Astrocyte of the cerebellum (primary cell): ENCODE measurements around the gene NTRK1.
A peak's percentile ranks its signal among the peaks of the same experiment; 100 is the strongest.

Source experiments
- DNase-seq: peaks from one replicate; pipeline ENCODE4 v3.0.0-alpha.2; 2011; ENCODE audit warnings: low read depth
- H3K4me3 ChIP-seq: 2 replicates; pipeline ENCODE4 v1.5.1; 2011; ENCODE audit warnings: mild to moderate bottlenecking, low read depth, low read length, moderate library complexity
- CTCF ChIP-seq: IDR thresholded peaks from 2 replicates; pipeline ENCODE4 v1.5.1; 2012; ENCODE audit warnings: low read length, low read depth, moderate library complexity, mild to moderate bottlenecking; ENCODE audit errors: missing control alignments
- in situ Hi-C: cut with HindIII; loops from 2 replicates; pipeline ENCODE4 v1.10.0; 2017; ENCODE audit warnings: low sequenced_read_pairs

NTRK1 gene

DNA sequence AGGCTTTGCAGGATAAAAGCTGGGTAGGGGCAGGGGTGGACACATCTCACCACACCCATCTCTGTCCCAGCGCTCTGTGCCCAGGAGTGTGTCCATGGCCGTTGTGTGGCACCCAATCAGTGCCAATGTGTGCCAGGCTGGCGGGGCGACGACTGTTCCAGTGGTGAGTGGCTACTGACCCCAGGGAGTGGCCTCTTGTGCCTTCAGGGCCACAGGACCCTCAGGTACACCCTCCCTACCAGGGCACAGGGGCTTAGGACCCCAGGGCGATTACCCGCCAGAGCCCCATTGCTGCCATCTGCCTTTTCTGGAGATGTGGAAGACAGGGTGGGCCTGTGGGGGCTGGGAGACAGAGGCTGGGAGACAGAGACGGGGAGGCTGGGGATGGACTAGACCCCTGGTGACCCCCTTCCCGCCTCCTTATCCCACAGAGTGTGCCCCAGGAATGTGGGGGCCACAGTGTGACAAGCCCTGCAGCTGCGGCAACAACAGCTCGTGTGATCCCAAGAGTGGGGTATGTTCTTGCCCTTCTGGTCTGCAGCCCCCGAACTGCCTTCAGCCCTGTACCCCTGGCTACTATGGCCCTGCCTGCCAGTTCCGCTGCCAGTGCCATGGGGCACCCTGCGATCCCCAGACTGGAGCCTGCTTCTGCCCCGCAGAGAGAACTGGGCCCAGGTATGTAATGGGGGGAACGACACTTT is 45.7 kb downstream of the NTRK1 start:
- in situ Hi-C loops: no loop called here
- DNase-seq: no peak
- no peak overlapping the region for H3K4me3 ChIP-seq
- no peak for TF ChIP-seq CTCF

- in situ Hi-C loops: no loop called here
- TF ChIP-seq CTCF: no peak
- no peak overlapping the region for H3K4me3 ChIP-seq
- DNase-seq: no peak
These were observed 47.9 kb downstream of the NTRK1 start for GRCh38 chr1:156908541-156908940.

DNA sequence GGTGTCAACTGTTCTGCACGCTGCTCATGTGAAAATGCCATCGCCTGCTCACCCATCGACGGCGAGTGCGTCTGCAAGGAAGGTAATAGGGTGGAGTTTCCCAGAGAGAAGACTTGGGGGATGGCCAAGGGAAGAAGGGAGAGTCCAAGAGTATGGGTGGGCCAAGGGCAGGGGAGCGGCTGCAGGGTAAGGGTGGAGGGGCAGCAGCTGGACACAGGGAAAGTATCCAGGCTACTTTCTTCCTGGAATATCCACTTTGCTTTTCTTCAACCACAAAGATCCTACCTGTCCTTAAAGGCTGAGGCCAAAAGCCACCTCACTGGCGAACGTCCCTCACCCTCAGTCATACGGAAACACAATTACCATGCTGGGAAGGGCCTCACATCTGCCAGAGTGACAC is 48.3 kb downstream of the NTRK1 start:
- no peak for DNase-seq
- TF ChIP-seq CTCF: no peak
- H3K4me3 ChIP-seq: no peak overlapping the region
- in situ Hi-C loops: no loop called here

- no peak overlapping the region for H3K4me3 ChIP-seq
- no peak for DNase-seq
- in situ Hi-C loops: no loop called here
- no peak for TF ChIP-seq CTCF
These were observed 49.0 kb downstream of the NTRK1 start for GRCh38 chr1:156909671-156910070.

GRCh38 chr1:156910309-156910782 is 49.7 kb downstream of the NTRK1 start:
- DNase-seq: no peak
- TF ChIP-seq CTCF: peak; percentile 70
- no peak overlapping the region for H3K4me3 ChIP-seq
- in situ Hi-C loops: no loop called here

DNA sequence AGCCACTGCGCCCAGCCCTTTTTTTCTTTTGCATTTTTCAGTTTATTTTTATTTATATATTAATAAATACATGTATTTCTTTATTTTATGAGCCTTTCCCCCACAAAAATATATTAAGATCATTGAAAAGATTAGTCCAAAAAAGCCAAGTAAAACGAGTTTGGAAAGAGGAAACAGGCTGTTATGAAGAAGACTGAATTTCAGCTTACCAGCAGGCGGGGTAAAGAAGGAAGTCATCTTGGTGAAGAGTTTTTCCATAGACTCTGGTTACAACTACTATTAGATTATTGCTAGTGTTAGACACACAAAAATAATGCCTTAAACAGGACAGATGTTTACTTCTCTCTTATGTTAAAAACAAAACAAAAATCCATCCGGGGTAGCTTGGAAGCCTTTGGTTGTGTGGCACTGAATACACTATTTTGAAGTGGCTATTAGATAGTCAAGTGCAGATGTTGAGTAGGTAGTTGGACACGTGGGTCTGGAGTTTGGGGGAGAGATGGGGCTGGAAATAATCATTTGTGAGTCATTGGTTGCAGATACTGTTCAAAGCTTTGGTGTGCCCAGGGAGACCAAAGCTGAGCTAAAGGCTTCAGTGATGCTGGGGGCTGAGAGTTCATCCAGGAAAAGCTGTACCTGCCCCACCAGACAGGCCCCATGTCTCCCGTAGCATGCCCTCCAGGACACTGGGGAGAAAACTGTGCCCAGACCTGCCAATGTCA is 51.1 kb downstream of the NTRK1 start:
- TF ChIP-seq CTCF: no peak
- no peak overlapping the region for H3K4me3 ChIP-seq
- in situ Hi-C loops: no loop called here
- DNase-seq: no peak
